CD4-positive, alpha-beta T cell (primary cell): Measurements from ENCODE around the gene KIAA1210. TPM values are rescaled to one million over a fixed set of nuclear protein-coding genes. Genes with fewer than 3 reads are reported as not detected.

Experiments
- ATAC-seq: fragments of 200-7000 bp; cut with Tn5 transposase; one replicate; pipeline ENCODE4 v1.10.0; 2022; ENCODE audit warnings: mild to moderate bottlenecking; ENCODE audit not compliant: poor library complexity
- CTCF ChIA-PET: fragments of 350-600 bp; sonication (Branson Sonifier 250); formaldehyde crosslinking; loops from one replicate; lab custom pipeline; 2021; ENCODE audit warnings: antibody characterized with exemption, inconsistent platforms; lab: Charles Lee
- POLR2A ChIA-PET: fragments of 350-600 bp; sonication (Branson Sonifier 250); formaldehyde crosslinking; loops from one replicate; lab custom pipeline; 2021; ENCODE audit warnings: antibody characterized with exemption, inconsistent platforms; lab: Charles Lee
- DNase-seq, 14 experiments: peaks; one replicate each; pipeline ENCODE4 v3.0.0-alpha.2; 2013 to 2020; ENCODE audit warnings: mixed read lengths in 2 of 14
- H3K27ac ChIP-seq, 2 donors: one replicate each; pipeline versions ENCODE4 v1.5.1 to v1.7.0; 2013; ENCODE audit warnings: low read length in 2 of 2, low read depth in 1 of 2, mild to moderate bottlenecking in 1 of 2
- H3K27me3 ChIP-seq, 2 experiments: 1 replicate in 1 of 2; 2 replicates in 1 of 2; pipeline versions ENCODE4 v1.6.1 to v1.7.0; 2013; ENCODE audit warnings: low read length in 2 of 2, control low read depth in 1 of 2, mild to moderate bottlenecking in 1 of 2, moderate library complexity in 1 of 2; ENCODE audit not compliant: insufficient read depth in 2 of 2, control insufficient read depth in 1 of 2
- H3K36me3 ChIP-seq: one replicate; pipeline ENCODE4 v1.6.1; 2013; ENCODE audit warnings: low read length, control low read depth; ENCODE audit not compliant: insufficient read depth
- H3K4me1 ChIP-seq: one replicate; pipeline ENCODE4 v1.6.1; 2013; ENCODE audit warnings: low read length, control low read depth; ENCODE audit not compliant: insufficient read depth
- H3K4me3 ChIP-seq: one replicate; pipeline ENCODE4 v1.5.1; 2013; ENCODE audit warnings: mild to moderate bottlenecking, low read length, moderate library complexity
- H3K9me3 ChIP-seq, 2 experiments: 1 replicate in 1 of 2; 2 replicates in 1 of 2; pipeline versions ENCODE4 v1.6.1 to v1.7.0; 2013; ENCODE audit warnings: low read length in 2 of 2, mild to moderate bottlenecking in 2 of 2, control low read depth in 1 of 2, moderate library complexity in 1 of 2; ENCODE audit not compliant: control insufficient read depth in 1 of 2, insufficient read depth in 1 of 2
- H3K27ac Mint-ChIP-seq: one replicate; pipeline ENCODE4 v1.8.0; 2020; ENCODE audit warnings: mixed read lengths
- H3K27me3 Mint-ChIP-seq: one replicate; pipeline ENCODE4 v1.8.0; 2021; ENCODE audit warnings: mixed read lengths
- H3K36me3 Mint-ChIP-seq: one replicate; pipeline ENCODE4 v1.8.0; 2021; ENCODE audit warnings: low read depth, mixed read lengths
- H3K4me1 Mint-ChIP-seq: one replicate; pipeline ENCODE4 v1.8.0; 2021; ENCODE audit warnings: low read depth, mixed read lengths
- H3K4me3 Mint-ChIP-seq: one replicate; pipeline ENCODE4 v1.8.0; 2020; ENCODE audit warnings: mild to moderate bottlenecking, mixed read lengths
- H3K9me3 Mint-ChIP-seq: one replicate; pipeline ENCODE4 v1.8.0; 2020; ENCODE audit warnings: mixed read lengths
- CTCF ChIP-seq: fragments of 200-600 bp; IDR thresholded peaks from one replicate; pipeline ENCODE4 v1.8.0; 2022; ENCODE audit warnings: antibody characterized with exemption, mild to moderate bottlenecking
- intact Hi-C, 2 experiments: fragments of 100-400 bp; cut with DNase I in 1 of 2; cut with micrococcal nuclease in 1 of 2; formaldehyde crosslinking; loops; one replicate each; pipeline versions ENCODE4 v1.15.1 to v1.9.0; 2023 to 2025; cut with DNase I, micrococcal nuclease
- total RNA-seq, 174 experiments: library from RNA in 2 of 174; stranded (reverse) in 2 of 174; gene quantifications; one replicate each; pipeline ENCODE4 v1.2.3 and lab custom pipeline; 2021 to 2026

The KIAA1210 gene
- total RNA-seq, 2 experiments from 2014 or later: not detected

- no peaks in the 10 kb centered on the region for H3K27me3 ChIP-seq
- H3K9me3 ChIP-seq: no peaks in the 10 kb centered on the region
- no peak for TF ChIP-seq CTCF
- Mint-ChIP-seq H3K4me3 (no peak overlapping the region), H3K9me3 (no peaks in the 10 kb centered on the region), H3K27me3 (peaks cover 8% of the 10 kb centered on the region), H3K27ac (no peak overlapping the region), H3K36me3 (no peaks in the 10 kb centered on the region), H3K4me1 (no peaks in the 10 kb centered on the region)
- CTCF ChIA-PET: no interaction called here
- POLR2A ChIA-PET: no interaction called here
- no peak overlapping the region for H3K4me3 ChIP-seq
- H3K27ac ChIP-seq: no peak overlapping the region
- intact Hi-C loops: no loop called here
- no peaks in the 10 kb centered on the region for H3K36me3 ChIP-seq
- H3K4me1 ChIP-seq: no peaks in the 10 kb centered on the region
- DNase-seq: no peak
- ATAC-seq: no peak
These were observed 5.3 kb upstream of the KIAA1210 start for GRCh38 chrX:119132961-119133360.

- Mint-ChIP-seq H3K4me3 (no peak overlapping the region), H3K27ac (no peak overlapping the region), H3K4me1 (no peaks in the 10 kb centered on the region), H3K27me3 (peaks cover 5% of the 10 kb centered on the region), H3K36me3 (no peaks in the 10 kb centered on the region), H3K9me3 (no peaks in the 10 kb centered on the region)
- DNase-seq: no peak
- ChIA-PET POLR2A (no interaction called here), CTCF (no interaction called here)
- no peak for TF ChIP-seq CTCF
- no peak overlapping the region for H3K4me3 ChIP-seq
- no peak overlapping the region for H3K27ac ChIP-seq
- no peaks in the 10 kb centered on the region for H3K36me3 ChIP-seq
- H3K9me3 ChIP-seq: no peaks in the 10 kb centered on the region
- ATAC-seq: no peak
- H3K4me1 ChIP-seq: no peaks in the 10 kb centered on the region
- H3K27me3 ChIP-seq: no peaks in the 10 kb centered on the region
- intact Hi-C loops: no loop called here
These were observed 4.7 kb upstream of the KIAA1210 start for GRCh38 chrX:119132316-119132715.

DNA sequence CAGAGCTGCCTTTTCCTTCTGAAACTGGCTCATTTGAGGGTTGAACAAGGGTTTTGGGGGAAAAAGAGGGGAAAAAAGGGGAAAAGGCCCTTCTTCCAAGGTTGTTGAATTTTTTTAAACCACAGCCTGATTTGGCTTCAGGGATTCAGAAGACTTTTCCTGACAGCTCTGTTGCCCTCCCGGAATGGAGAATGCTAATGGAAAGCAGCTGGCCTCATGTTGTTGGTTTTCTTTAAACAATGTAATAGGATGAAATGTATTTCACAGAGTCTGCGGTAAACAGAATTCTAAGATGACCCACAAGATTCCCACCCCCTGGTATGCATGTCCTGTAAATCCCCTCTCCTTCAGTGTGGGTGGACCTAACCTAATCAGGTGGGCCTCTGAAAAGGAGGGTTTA is 3.3 kb upstream of the KIAA1210 start:
- Histone ChIP-seq H3K4me1 (no peaks in the 10 kb centered on the region), H3K27ac (no peak overlapping the region), H3K27me3 (no peaks in the 10 kb centered on the region), H3K4me3 (no peak overlapping the region), H3K36me3 (no peaks in the 10 kb centered on the region), H3K9me3 (no peaks in the 10 kb centered on the region)
- ChIA-PET POLR2A (no interaction called here), CTCF (no interaction called here)
- H3K27ac Mint-ChIP-seq: no peak overlapping the region
- H3K36me3 Mint-ChIP-seq: no peaks in the 10 kb centered on the region
- no peak overlapping the region for H3K4me3 Mint-ChIP-seq
- H3K4me1 Mint-ChIP-seq: no peaks in the 10 kb centered on the region
- no peaks in the 10 kb centered on the region for H3K9me3 Mint-ChIP-seq
- H3K27me3 Mint-ChIP-seq: peaks cover 5% of the 10 kb centered on the region
- ATAC-seq (no peak), DNase-seq (no peak)
- intact Hi-C loops: no loop called here
- TF ChIP-seq CTCF: no peak
